ENCODE measurements around the gene GNB5.
A peak's percentile ranks its signal among the peaks of the same experiment; 100 is the strongest.
"Not testable (repeated sequence)": the region's sequence is repeated elsewhere in the genome, so short reads cannot be mapped to it uniquely, and the experiment has no call there.

GNB5 gene

DNA sequence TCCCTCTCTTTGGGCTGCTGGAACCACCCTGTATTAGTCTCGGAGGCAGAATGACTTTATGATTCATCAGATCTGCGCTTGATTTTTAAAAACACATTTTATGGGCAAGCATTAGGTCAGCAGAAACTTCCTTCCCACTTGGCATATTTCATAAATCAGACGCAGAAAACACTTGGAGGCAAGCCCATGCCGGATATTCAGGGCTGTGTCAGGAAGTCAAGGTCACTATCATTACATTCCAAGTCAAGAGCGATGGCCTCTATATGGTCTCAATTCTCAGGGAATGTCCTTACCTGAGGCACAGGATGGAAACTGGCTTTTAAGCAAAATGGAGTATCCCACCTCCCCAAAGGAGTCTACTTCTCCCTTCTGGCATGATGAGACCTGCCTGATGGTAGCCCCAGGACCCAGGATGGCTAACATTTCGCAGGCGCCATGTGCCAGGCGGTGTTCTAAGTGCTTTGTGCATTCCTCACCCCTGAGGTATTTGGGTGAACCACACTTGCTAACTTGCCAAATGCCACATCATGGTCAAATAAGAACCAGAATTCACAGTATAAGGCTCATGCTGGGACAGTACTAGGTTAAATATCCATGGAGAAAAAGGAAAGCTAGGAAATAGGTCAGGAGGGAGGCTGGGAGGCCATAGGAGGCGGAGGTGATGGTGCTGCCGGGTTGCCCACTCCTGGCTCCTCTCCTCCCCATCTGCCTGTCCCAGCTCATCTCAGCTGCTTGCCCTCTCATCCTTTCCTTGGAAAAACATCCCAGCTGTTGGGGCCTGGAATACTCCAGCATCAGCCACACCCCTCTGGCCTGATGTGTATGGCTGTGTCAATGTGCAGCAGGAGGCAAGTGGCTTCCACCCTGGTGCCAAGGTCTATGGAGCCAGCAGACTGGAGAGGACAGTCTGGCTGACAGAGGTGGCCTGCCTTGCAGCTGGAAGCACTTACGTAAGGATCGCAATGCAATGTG, 97.4 kb downstream of the GNB5 start:
- DNase-seq, result no peak

DNA sequence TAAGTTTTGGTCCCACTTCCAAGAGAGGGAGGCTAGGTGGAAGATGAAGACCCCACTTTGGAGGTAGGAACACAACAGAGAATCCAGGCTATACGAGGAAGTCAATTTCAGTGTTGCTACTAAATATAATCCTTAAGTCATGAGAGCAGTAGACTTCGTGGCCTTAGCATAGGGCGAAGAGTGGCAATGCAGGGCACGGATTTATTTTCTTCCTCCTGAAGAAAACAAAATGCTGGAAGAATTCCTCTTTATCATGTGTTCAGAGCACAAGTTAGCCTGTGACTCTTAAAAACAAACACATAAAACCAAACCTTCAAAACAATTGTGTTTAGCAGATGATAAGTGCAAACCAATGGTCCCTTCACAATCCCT, 98.0 kb downstream of the GNB5 start:
- DNase-seq, result no peak

DNA sequence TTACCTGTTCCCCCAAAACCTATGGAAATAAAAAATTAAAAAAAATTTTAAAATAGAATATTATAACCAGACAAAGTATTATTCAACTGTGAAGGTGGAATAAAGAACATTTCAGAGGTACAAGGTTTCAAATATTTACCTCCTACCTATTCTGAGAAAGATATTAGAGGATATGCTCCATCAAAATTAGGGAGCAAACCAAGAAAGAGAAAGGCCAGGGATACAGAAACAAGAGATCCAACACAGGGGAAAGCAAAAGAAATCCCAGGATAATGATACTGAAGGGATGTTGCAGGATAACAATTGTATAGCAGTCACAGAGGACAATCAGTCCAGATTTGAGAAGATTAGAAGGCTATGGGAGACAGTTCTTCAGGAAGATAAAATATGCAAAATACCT, 101.0 kb downstream of the GNB5 start:
- no peak for DNase-seq

- no peak for DNase-seq
Measured at GRCh38 chr15:52086011-52086786, 105.0 kb downstream of the GNB5 start.

- DNase-seq, result no peak
Measured at GRCh38 chr15:52085299-52085698, 105.9 kb downstream of the GNB5 start.

- DNase-seq, result no peak
Measured at GRCh38 chr15:52083603-52084002, 107.6 kb downstream of the GNB5 start.

DNA sequence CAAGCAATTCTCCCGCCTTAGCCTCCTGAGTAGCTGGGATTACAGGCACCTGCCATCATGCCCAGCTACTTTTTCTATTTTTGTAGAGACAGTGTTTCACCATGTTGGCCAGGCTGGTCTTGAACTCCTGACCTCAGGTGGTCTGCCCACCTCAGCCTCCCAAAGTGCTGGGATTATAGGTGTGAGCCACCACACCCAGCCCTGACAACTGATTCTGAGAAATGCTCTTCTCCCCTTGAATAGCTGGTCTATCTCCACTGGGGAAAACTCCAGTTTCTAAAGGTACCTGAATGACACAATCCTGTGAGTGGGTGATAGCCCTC, 108.2 kb downstream of the GNB5 start:
- DNase-seq, result not testable (repeated sequence)

DNA sequence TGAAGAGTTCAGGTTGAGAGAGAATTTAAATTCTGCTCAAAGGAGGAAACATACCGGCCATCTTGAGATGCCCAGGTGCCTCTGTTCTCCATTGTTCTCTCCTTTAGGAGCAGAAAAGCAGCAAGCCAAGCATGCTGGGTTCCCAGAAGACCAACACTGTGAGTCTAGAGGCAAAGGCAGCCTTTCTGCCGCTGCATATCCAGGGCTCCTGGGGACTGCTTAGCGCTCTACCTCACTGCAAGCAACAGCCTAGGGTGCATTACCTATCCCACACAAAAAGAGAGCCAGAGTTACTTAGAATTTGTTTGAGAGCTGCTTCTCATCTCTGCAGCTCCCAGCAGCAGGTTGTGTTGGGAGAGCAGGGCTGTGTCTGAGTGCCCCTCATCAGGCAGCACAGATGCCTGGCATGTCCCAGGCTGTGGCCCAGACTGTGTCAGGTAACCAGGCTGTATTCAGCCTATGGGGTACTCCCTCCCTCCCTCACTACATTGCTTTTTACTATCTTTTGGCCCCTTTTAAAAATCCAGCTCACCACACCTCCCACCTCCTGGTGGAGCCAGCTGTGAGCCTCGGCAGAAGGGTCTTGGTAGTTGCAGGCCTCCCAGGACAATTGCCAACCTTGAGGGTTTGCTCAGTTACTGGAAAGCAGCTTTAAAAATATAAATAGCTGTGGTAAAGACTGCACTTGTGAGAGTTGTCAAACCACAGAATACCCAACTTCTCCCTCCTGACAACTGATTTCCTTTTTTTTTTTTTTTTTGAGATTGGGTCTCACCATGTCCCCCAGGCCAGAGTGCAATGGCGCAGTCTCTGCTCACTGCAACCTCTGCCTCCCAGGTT, 108.8 kb downstream of the GNB5 start:
- no peak for DNase-seq

DNA sequence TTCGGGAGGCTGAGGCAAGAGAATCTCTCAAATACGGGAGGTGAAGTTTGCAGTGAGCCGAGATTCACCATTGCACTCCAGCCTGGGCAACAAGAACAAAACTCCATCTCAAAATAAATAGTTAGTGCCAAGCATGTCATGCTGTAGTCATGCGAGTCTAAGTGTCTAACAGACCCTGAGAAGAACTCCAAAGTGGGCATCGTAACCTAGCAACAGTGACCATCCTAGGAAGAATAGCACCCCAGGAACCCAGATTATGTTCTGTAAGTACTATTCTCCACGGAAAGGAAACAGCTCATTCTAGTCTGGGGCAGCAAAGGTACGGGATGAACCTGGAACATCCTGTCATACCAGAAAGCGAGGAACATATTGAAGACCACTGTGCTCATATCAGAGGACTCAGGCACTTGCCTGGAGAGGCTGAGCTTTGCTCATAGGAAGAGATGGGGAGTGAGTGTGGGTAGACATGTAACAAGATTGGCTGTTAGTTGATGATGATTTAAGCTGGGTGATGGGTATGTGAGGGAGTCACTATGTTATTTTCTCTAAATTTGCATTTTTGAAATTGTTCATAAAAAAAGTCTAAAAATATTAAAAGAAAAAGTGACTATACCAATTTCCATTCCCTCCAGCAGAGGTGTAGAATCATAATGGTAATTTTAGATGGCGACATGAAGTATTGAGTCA, 110.3 kb downstream of the GNB5 start:
- DNase-seq, result no peak

DNA sequence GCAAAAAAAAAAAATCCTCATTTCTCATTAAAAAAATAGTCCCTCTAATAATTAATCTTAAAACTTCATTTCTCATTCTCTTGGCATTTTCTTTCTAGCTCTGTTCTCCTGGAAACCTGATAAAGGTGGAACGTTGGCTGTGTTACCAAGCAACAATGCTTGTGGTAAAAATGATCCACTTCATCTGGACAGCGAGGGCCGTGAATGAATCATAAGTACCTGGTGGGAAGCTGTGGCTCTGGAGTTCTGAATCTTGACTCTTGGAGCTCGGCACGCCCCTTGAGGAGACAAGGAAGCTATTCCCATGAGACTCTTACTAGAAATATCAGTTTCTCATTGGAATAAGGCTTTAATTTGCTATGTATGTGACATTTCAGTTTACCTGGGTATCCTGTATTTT, 111.2 kb downstream of the GNB5 start:
- DNase-seq, result no peak

DNA sequence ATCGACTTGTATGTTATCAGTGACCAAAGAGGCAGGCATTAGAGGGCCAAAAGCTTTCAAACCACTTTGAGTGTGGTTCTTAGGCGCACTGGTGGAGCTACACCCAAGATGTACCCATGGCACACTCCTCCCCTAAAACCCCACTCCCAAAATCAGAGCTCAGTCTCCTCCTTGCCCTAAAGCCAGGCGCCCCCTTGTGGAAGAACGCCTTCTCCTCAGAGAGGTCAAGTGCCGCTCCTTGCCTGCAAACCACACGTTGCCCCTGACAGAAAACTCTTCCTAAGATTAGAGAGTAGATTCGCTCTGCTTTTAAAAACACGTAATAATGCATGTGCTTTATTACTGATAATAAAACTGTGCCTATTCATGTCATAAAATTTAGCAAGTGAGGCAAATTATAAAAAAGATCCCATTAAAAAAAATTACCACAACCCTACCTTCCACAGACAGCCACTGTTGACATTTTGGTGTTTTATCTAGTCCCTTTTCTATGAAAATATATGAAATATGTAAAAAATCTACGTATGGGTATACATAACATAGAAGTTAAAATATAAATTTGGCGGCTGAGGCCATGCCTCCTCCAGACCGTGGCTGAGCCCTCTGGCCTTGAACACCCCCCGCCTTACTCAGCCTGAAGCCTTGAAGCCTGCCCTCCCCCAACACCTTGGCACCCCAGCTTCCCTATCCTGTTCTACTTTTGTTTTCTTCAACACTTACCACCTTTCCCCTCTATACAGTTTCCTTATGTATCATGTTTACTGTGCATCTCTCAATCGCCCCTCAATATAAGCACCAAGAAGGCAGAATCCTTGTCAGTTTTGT, 112.1 kb downstream of the GNB5 start:
- peak; percentile 22 for DNase-seq

GRCh38 chr15:52078197-52078875, 112.9 kb downstream of the GNB5 start:
- no peak for DNase-seq

DNA sequence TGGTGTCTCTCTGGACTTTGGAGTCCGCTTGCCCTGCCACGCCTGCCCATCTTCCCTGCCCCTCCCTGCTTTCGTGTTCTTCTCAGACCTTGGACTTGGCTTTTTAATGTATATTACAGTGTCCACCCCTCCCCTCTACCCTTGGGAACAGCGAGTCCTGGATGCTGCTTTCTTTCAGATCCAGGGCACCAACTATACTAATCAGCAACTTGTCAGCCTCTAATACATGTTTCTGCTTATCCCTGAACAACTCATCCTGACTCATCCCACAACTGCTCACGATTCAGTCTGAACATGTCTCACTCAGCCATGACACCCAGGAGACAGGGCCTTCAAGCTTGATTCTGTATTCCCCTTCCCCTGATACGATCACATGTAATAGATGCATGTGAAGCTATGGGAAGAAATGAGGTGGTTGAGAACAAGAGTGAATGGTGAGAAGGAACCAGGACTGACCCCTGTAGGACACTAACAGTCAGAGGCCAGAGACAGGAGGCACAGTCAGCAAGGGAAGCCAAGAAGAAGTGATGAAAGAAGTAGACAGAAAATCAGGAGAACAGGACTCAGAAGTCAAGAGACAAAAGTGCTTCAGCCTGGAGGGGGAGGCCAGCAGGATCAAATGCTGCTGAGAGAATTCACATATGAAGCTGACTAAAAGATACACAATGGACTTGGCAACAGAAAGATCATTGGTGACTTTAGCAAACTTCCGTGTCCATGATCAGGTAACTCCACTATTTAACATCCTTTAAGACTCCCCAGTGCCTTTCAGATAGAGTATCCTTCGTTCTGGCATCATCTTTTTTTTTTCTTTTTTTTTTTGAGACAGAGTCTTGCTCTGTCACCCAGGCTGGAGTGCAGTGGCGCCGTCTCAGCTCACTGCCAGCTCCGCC, 114.1 kb downstream of the GNB5 start:
- DNase-seq, result no peak

GRCh38 chr15:52071570-52071969, 119.6 kb downstream of the GNB5 start:
- no peak for DNase-seq

DNA sequence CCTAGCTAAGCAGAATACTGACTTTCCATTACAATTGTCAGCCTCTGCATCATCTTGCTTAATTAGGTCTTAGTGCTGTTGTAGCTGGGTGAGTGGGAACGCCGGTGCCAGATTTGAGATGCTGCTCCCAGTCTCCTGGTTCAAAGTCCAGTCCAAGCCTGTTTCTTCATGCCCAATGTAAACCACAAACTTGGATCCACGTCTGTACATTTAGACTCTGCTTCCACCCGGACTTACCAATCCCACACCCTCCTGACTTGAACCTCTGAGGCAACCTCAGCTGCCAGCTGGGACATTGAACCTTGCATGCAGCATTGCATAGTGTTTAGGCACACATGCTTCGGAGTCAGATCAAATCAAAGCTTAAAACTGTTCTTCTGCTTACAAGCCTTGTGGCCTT, 121.6 kb downstream of the GNB5 start:
- DNase-seq, result no peak

DNA sequence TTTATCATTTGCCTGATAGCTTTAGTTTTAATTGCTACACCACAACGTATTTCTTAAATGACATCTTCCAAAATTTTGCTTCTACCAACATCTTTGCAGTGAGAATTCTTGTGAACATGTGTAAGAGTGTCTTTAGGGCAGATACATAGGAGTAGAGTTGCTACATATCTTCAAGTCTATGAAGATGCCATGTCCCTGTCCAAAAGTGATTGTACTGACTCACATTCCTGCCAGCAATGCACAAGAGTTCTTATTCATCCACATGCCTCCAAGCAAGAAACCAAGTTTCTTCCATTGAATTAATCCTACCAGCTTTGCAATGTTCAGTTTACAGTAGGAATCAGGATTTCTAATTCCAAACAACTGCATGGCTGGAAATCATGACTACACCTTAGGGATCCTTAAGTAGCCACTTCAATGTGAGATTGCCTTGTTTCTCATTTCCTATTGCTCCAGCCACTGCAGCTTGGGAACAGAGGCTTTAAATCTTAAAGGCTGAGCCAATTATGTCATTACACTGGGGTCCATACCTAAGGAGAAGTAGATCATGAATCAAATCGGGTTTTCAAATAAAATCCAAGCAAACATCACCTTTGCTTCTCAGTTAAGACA, 123.1 kb downstream of the GNB5 start:
- no peak for DNase-seq

- DNase-seq, result no peak
Measured at GRCh38 chr15:52067545-52067926, 123.7 kb downstream of the GNB5 start.

DNA sequence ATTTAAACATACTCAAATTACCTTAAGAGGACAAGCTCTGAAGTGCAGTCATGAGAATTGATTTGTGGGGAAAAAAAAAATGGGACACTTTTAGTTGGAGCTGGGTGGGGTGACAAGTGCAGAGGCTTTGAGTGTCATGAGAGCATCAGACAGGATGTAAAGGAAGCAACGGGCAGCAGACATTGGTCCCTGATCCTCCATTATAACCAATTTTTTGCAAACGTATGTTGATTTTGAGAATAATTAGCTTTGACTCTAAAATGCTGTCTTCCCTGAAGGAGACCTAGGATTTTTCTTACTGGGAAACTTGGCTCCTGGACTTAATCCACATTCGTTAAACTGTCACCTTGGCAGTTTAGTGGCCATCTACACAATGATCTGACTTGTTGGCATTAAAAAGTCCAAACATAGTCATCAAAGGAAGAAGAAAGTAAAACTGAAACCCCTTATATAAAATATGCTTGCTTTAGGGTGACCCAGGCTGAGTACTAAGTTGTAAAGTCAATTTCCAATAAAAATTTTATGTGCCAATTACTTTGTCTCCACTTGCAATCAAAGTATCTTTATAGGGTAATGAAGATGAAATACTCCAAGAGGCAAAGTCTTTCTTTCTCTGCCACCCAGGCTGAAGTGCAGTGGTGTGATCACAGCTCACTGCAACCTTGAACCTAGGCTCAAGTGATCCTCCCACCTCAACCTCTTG, 124.2 kb downstream of the GNB5 start:
- DNase-seq, result no peak
